ENCODE data around the gene ZNF248.

- TF ChIP-seq CTCF (conservative IDR thresholded peaks at IDR 0.05 in 1 of 2, IDR thresholded peaks at IDR 0.05 in 1 of 2; ENCODE audit: low read depth in 1 of 2, low read length in 2 of 2) (peak in 1 of 2 donors; percentile 40), EZH2 (IDR thresholded peaks at IDR 0.05; ENCODE audit: low read length, missing control alignments) (no peak)
Measured at GRCh38 chr10:37754538-37755323, 102.7 kb downstream of the ZNF248 start.
